Pancreas (tissue), 10 donors: ENCODE measurements around the gene THAP6. TPM values are rescaled to one million over a fixed set of nuclear protein-coding genes. Genes with fewer than 3 reads are reported as not detected.
"Not testable (repeated sequence)": the region's sequence is repeated elsewhere in the genome, so short reads cannot be mapped to it uniquely, and the experiment has no call there.

Source experiments
- ATAC-seq, 4 donors: fragments of 200-7000 bp; cut with Tn5 transposase; one replicate each; pipeline versions ENCODE4 v1.8.0 to v1.9.1; 2020; ENCODE audit warnings: mild to moderate bottlenecking in 4 of 4, moderate library complexity in 4 of 4
- DNase-seq, 6 donors: peaks; one replicate each; pipeline ENCODE4 v3.0.0-alpha.2; 2020
- FAIRE-seq: peaks from 2 replicates; lab custom pipeline; 2012; peaks lifted over from hg19 to GRCh38; lab: Jason Lieb, UNC
- H3K27ac ChIP-seq, 4 donors: fragments of 200-600 bp; sonication (generic); 1 replicate in 3 of 4; 2 replicates in 1 of 4; pipeline versions ENCODE4 v1.5.0 to v1.8.0; 2020
- H3K27me3 ChIP-seq, 4 donors: fragments of 200-600 bp; one replicate each; pipeline ENCODE4 v1.8.0; 2021
- H3K36me3 ChIP-seq, 3 donors: fragments of 200-600 bp; sonication (generic) in 1 of 3; one replicate each; pipeline versions ENCODE4 v1.5.0 to v1.8.0; 2020 to 2021
- H3K4me1 ChIP-seq, 3 donors: fragments of 200-600 bp; one replicate each; pipeline ENCODE4 v1.8.0; 2021
- H3K4me3 ChIP-seq, 4 donors: fragments of 200-600 bp; sonication (generic) in 2 of 4; one replicate each; pipeline versions ENCODE4 v1.5.0 to v1.8.0; 2020 to 2021
- H3K9me3 ChIP-seq, 4 donors: fragments of 200-600 bp; one replicate each; pipeline ENCODE4 v1.8.0; 2021
- CTCF ChIP-seq, 4 donors: fragments of 200-600 bp; sonication (generic) in 3 of 4; IDR thresholded peaks; one replicate each; pipeline versions ENCODE4 v1.5.0 to v1.8.0; 2021; ENCODE audit warnings: antibody characterized with exemption in 4 of 4
- WGBS, 2 donors: extraction: QIAGEN DNeasy Blood & Tissue Kit; methylation state at CpG; one replicate each; pipeline ENCODE4 v1.1.7; 2013; 5-methylcytosine and 5-hydroxymethylcytosine counted together
- intact Hi-C, 3 donors: fragments of 100-400 bp; cut with DNase I; formaldehyde crosslinking; loops; one replicate each; pipeline versions ENCODE4 v1.11.1 to v1.14.2; 2022
- polyA plus RNA-seq, 2 donors: library from polyadenylated mRNA; stranded (reverse); fragments of 200-250 nt; gene quantifications; one replicate each; pipeline ENCODE4 v1.2.3, GENCODE V29; 2013
- total RNA-seq, 6 donors: library from RNA; stranded (reverse); fragmentation: NEBNext Ultra II Directional in 4 of 6; extraction: Animal tissue kit (Norgen Biotek cat#: 25700) in 4 of 6; gene quantifications; one replicate each; pipeline versions ENCODE4 v1.2.1 to v1.2.4, GENCODE V29; 2021 to 2023
- donor health status: healthy with polysubstance abuse.
- donor health status: DM: no; HTN: no; CAD: no; lungs with moderate emphysema.
- donor health status: DM: no; HTN: no; CAD: no.
- donor health status: control.
- donor health status: control.
- donor health status: Bipolar disorder and iron deficiency.
- donor health status: DM: yes; HTN: yes; CAD: no.
- donor health status: DM: no; HTN: no; CAD: no.
- donor health status: DM: no; HTN: no; CAD: no.
- donor health status: DM: yes; HTN: yes; CAD: no.

Gene THAP6
- total and polyA plus RNA-seq, 8 donors: 3.6 to 11.5 (median 8.3) TPM

GRCh38 chr4:75516144-75516543 lies 1.9 kb downstream of the THAP6 start:
- no peak for FAIRE-seq
- 81% methylated on average over 1 of the region's 1 CpG for WGBS, 2 donors
- intact Hi-C loops: no loop called here

GRCh38 chr4:75519452-75519851 lies 5.2 kb downstream of the THAP6 start:
- H3K27me3 ChIP-seq, H3K4me3 ChIP-seq, intact Hi-C loops, H3K9me3 ChIP-seq, DNase-seq, H3K36me3 ChIP-seq, ATAC-seq, H3K27ac ChIP-seq, FAIRE-seq: not testable (repeated sequence)
- peaks cover 7 to 16% (median 7%) of the 10 kb centered on the region in 3 donors for H3K4me1 ChIP-seq
- WGBS, 2 donors: 92 to 93% methylated on average over 3 to 4 of the region's 7 CpGs

More at GRCh38 chr4:75516144-75516543, 1.9 kb downstream of the THAP6 start:
- no peak for DNase-seq
- Histone ChIP-seq H3K9me3 (no peaks in the 10 kb centered on the region), H3K36me3 (no peaks in the 10 kb centered on the region), H3K4me3 (no peak overlapping the region), H3K4me1 (peaks cover 14 to 31% (median 25%) of the 10 kb centered on the region in 3 donors), H3K27ac (no peak overlapping the region), H3K27me3 (no peaks in the 10 kb centered on the region)
- TF ChIP-seq CTCF (IDR thresholded peaks at IDR 0.05): no peak
- ATAC-seq: no peak

GRCh38 chr4:75525086-75525485 lies 10.8 kb downstream of the THAP6 start:
- no peak for DNase-seq
- Histone ChIP-seq H3K27me3 (no peaks in the 10 kb centered on the region), H3K9me3 (no peaks in the 10 kb centered on the region), H3K4me1 (no peaks in the 10 kb centered on the region), H3K27ac (no peak overlapping the region), H3K36me3 (peaks cover 0 to 17% (median 13%) of the 10 kb centered on the region in 3 donors), H3K4me3 (no peak overlapping the region)
- WGBS, 2 donors: 88 to 96% methylated on average over 1 of the region's 1 CpG
- intact Hi-C loops: no loop called here
- no peak for TF ChIP-seq CTCF (IDR thresholded peaks at IDR 0.05)
- FAIRE-seq: no peak
- ATAC-seq: no peak

- Histone ChIP-seq H3K27ac (no peak overlapping the region), H3K27me3 (no peaks in the 10 kb centered on the region), H3K9me3 (no peaks in the 10 kb centered on the region), H3K36me3 (peaks cover 0 to 21% (median 13%) of the 10 kb centered on the region in 3 donors), H3K4me1 (no peaks in the 10 kb centered on the region), H3K4me3 (no peak overlapping the region)
- intact Hi-C loops: no loop called here
- DNase-seq (no peak), FAIRE-seq (no peak), ATAC-seq (no peak)
- 98 to 100% methylated on average over 1 of the region's 1 CpG for WGBS, 2 donors
- no peak for TF ChIP-seq CTCF (IDR thresholded peaks at IDR 0.05)
Observed at GRCh38 chr4:75525910-75526309, 11.6 kb downstream of the THAP6 start.

- no peak for TF ChIP-seq CTCF (IDR thresholded peaks at IDR 0.05)
- no peaks in the 10 kb centered on the region for H3K27me3 ChIP-seq
- H3K36me3 ChIP-seq: peaks cover 0 to 27% (median 10%) of the 10 kb centered on the region in 3 donors
- no peak for ATAC-seq
- H3K4me3 ChIP-seq: no peak overlapping the region
- no peaks in the 10 kb centered on the region for H3K4me1 ChIP-seq
- H3K27ac ChIP-seq: no peak overlapping the region
- intact Hi-C loops: no loop called here
- H3K9me3 ChIP-seq: no peaks in the 10 kb centered on the region
- no peak for FAIRE-seq
- DNase-seq: no peak
Observed at GRCh38 chr4:75527482-75527881, 13.2 kb downstream of the THAP6 start.
